Gastroesophageal sphincter (tissue), 3 donors: ENCODE measurements around the gene BRAT1.

Experiments
- EP300 ChIP-seq: sonication (generic); formaldehyde crosslinking; IDR thresholded peaks from one replicate; pipeline ENCODE4 v1.6.1; 2017; ENCODE audit warnings: antibody characterized with exemption, mild to moderate bottlenecking
- TF ChIP-seq, protein P1 (sequence below), 4 experiments: fragments of 200-600 bp in 2 of 4; fragments of 450-650 bp in 2 of 4; sonication (generic) in 1 of 4; IDR thresholded peaks; one replicate each; pipeline ENCODE4 v1.5.1; 2017 to 2019; ENCODE audit warnings: antibody characterized with exemption in 4 of 4, mild to moderate bottlenecking in 2 of 4, moderate library complexity in 2 of 4

DNA sequence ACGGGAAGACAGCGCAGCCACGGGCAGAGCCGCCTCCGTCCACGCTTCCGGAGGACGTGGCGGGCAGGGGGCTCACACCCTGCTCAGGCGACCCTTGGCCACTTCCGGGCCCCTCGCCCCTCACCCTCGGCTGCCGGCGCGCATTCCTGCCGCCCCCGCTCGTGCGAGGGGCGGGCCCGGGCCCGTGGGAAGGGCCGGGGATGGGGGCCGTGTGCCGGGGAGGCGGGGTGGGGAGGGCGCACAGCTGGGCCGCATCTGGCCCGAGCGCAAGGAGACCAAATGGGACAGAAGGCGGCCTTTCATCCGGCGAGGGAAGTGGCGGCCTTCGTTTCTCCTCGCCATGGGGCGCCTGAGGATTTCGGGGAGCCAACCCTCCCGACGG, 36.6 kb downstream of the BRAT1 start:
- no peak for TF ChIP-seq EP300
- TF ChIP-seq, protein P1, sequence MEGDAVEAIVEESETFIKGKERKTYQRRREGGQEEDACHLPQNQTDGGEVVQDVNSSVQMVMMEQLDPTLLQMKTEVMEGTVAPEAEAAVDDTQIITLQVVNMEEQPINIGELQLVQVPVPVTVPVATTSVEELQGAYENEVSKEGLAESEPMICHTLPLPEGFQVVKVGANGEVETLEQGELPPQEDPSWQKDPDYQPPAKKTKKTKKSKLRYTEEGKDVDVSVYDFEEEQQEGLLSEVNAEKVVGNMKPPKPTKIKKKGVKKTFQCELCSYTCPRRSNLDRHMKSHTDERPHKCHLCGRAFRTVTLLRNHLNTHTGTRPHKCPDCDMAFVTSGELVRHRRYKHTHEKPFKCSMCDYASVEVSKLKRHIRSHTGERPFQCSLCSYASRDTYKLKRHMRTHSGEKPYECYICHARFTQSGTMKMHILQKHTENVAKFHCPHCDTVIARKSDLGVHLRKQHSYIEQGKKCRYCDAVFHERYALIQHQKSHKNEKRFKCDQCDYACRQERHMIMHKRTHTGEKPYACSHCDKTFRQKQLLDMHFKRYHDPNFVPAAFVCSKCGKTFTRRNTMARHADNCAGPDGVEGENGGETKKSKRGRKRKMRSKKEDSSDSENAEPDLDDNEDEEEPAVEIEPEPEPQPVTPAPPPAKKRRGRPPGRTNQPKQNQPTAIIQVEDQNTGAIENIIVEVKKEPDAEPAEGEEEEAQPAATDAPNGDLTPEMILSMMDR (IDR thresholded peaks at IDR 0.05) = no peak
